Measurements from ENCODE around the gene UBASH3A. TPM values are rescaled to one million over a fixed set of nuclear protein-coding genes. Genes with fewer than 3 reads are reported as not detected.

Gene UBASH3A
- polyA plus RNA-seq, 1 donor (not counting 4 experiments of a cell fraction or from before 2014, with no cell fraction given) = not detected

DNA sequence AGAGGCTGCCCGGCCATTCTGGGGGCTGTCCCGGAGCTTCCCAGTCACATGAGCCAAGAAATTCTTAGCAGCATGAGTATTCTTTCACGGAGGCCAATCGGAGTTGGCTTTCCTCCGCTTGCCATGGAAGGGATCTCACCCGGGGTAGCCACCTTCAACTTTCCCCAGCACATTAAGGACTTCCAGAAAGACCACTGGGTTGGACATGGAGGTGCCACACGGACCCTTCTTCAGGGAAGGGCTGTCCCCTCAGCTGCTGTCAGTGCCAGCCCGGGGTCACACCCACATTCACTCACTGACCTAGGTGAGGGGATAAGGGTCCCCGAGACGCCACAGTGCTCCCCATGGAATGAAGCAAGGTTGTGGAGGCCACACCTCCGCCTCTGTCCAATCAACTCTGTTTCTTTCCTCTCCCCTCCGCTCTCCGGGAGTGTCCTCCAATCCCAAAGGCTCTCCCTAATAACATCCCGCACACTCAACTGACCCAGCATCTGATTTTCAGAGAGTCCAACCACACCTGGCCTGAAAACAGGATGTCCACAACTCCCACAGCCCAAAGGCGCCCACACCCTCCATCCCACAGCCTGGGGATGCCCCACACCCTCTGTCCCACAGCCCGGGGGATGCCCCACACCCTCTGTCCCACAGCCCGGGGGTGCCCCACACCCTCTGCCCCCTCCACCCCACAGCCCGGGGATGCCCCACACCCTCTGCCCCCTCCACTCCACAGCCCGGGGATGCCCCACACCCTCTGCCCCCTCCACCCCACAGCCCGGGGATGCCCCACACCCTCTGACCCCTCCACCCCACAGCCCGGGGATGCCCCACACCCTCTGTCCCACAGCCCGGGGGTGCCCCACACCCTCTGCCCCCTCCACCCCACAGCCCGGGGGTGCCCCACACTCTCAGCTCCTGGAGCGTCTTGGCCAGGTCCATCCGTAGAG, 73.0 kb downstream of the UBASH3A start:
- Histone ChIP-seq H2AFZ (ENCODE audit: control insufficient read depth, low read length) (no peak overlapping the region), H3K9me3 (ENCODE audit: control insufficient read depth, low read depth, low read length) (no peaks in the 10 kb centered on the region), H3K27ac (ENCODE audit: control insufficient read depth, insufficient read depth, low read length) (no peak overlapping the region), H3K36me3 (ENCODE audit: control insufficient read depth in 2 of 2, extremely low read depth in 1 of 2, insufficient read depth in 2 of 2, low read length in 2 of 2) (no peaks in the 10 kb centered on the region), H3K27me3 (ENCODE audit: control insufficient read depth, extremely low read depth, insufficient read depth, low read length) (no peaks in the 10 kb centered on the region), H3K4me3 (ENCODE audit: control insufficient read depth in 2 of 3, extremely low read depth in 1 of 3, insufficient read depth in 2 of 3, low read depth in 1 of 3, low read length in 3 of 3) (no peak overlapping the region), H3K4me1 (ENCODE audit: control insufficient read depth, extremely low read depth, insufficient read depth, low read length) (peaks cover 17% of the 10 kb centered on the region), H4K20me1 (ENCODE audit: control insufficient read depth, extremely low read depth, insufficient read depth, low read length) (no peaks in the 10 kb centered on the region), H3K4me2 (ENCODE audit: control insufficient read depth, extremely low read depth, insufficient read depth, low read depth, low read length) (no peak overlapping the region), H3K79me2 (ENCODE audit: control insufficient read depth, insufficient read depth, low read length) (no peaks in the 10 kb centered on the region), H3K9me1 (ENCODE audit: control insufficient read depth, extremely low read depth, insufficient read depth, low read length) (no peaks in the 10 kb centered on the region), H3K9ac (ENCODE audit: control insufficient read depth, extremely low read depth, insufficient read depth, low read length) (no peak overlapping the region)
- no peak for TF ChIP-seq EZH2 (IDR thresholded peaks at IDR 0.05; ENCODE audit: low read length)
- TF ChIP-seq, protein P1, sequence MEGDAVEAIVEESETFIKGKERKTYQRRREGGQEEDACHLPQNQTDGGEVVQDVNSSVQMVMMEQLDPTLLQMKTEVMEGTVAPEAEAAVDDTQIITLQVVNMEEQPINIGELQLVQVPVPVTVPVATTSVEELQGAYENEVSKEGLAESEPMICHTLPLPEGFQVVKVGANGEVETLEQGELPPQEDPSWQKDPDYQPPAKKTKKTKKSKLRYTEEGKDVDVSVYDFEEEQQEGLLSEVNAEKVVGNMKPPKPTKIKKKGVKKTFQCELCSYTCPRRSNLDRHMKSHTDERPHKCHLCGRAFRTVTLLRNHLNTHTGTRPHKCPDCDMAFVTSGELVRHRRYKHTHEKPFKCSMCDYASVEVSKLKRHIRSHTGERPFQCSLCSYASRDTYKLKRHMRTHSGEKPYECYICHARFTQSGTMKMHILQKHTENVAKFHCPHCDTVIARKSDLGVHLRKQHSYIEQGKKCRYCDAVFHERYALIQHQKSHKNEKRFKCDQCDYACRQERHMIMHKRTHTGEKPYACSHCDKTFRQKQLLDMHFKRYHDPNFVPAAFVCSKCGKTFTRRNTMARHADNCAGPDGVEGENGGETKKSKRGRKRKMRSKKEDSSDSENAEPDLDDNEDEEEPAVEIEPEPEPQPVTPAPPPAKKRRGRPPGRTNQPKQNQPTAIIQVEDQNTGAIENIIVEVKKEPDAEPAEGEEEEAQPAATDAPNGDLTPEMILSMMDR (optimal IDR thresholded peaks at IDR 0.05 in 1 of 3, IDR thresholded peaks at IDR 0.05 in 1 of 3, conservative IDR thresholded peaks at IDR 0.05 in 1 of 3; ENCODE audit: extremely low read depth in 1 of 3, insufficient read depth in 2 of 3, low read length in 3 of 3) = no peak
- DNase-seq (ENCODE audit: low read depth, low spot score) = no peak
- no peak for FAIRE-seq
- dilution Hi-C loops (cut with MboI; ENCODE audit: extremely low pct_ligation_motif_present, low sequenced_read_pairs) = no loop called here

DNA sequence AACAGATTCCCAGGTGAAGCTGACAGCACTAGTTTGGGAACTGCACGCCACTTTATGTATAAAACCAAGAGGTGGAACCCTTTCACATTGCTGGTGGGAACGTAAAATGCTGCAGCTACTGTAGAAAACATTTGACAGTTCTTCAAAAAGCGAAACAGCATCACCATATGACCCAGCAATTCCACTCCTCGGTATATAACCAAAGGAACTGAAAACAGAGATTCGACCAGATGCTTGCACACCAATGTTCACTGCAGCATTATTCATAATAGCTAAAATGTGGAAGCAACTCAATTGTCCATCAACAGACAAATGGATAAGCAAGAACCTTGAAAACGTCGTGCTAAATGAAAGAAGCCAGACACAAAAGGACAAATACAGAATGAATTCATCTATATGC, 74.8 kb downstream of the UBASH3A start:
- Histone ChIP-seq H3K9ac (ENCODE audit: control insufficient read depth, extremely low read depth, insufficient read depth, low read length) (no peak overlapping the region), H3K36me3 (ENCODE audit: control insufficient read depth in 2 of 2, extremely low read depth in 1 of 2, insufficient read depth in 2 of 2, low read length in 2 of 2) (no peaks in the 10 kb centered on the region), H4K20me1 (ENCODE audit: control insufficient read depth, extremely low read depth, insufficient read depth, low read length) (no peaks in the 10 kb centered on the region), H3K4me3 (ENCODE audit: control insufficient read depth in 2 of 3, extremely low read depth in 1 of 3, insufficient read depth in 2 of 3, low read depth in 1 of 3, low read length in 3 of 3) (no peak overlapping the region), H3K9me3 (ENCODE audit: control insufficient read depth, low read depth, low read length) (no peaks in the 10 kb centered on the region), H3K79me2 (ENCODE audit: control insufficient read depth, insufficient read depth, low read length) (no peaks in the 10 kb centered on the region), H3K27me3 (ENCODE audit: control insufficient read depth, extremely low read depth, insufficient read depth, low read length) (no peaks in the 10 kb centered on the region), H3K4me1 (ENCODE audit: control insufficient read depth, extremely low read depth, insufficient read depth, low read length) (peaks cover 17% of the 10 kb centered on the region), H3K9me1 (ENCODE audit: control insufficient read depth, extremely low read depth, insufficient read depth, low read length) (no peaks in the 10 kb centered on the region), H2AFZ (ENCODE audit: control insufficient read depth, low read length) (no peak overlapping the region), H3K4me2 (ENCODE audit: control insufficient read depth, extremely low read depth, insufficient read depth, low read depth, low read length) (no peak overlapping the region), H3K27ac (ENCODE audit: control insufficient read depth, insufficient read depth, low read length) (no peak overlapping the region)
- FAIRE-seq (no peak), DNase-seq (ENCODE audit: low read depth, low spot score) (no peak)
- no peak for TF ChIP-seq EZH2 (IDR thresholded peaks at IDR 0.05; ENCODE audit: low read length)
- TF ChIP-seq, protein P1 (optimal IDR thresholded peaks at IDR 0.05 in 1 of 3, IDR thresholded peaks at IDR 0.05 in 1 of 3, conservative IDR thresholded peaks at IDR 0.05 in 1 of 3; ENCODE audit: extremely low read depth in 1 of 3, insufficient read depth in 2 of 3, low read length in 3 of 3) = no peak
- dilution Hi-C loops (cut with MboI; ENCODE audit: extremely low pct_ligation_motif_present, low sequenced_read_pairs) = no loop called here
